CMK (cell line): ENCODE measurements around the gene C19orf25.
"Not testable (repeated sequence)": the region's sequence is repeated elsewhere in the genome, so short reads cannot be mapped to it uniquely, and the experiment has no call there.

Experiments used
- DNase-seq: peaks from one replicate; pipeline ENCODE4 v3.0.0-alpha.2; 2010; ENCODE audit warnings: low read depth

Gene C19orf25

GRCh38 chr19:1449467-1450442 is 29.3 kb downstream of the C19orf25 start, which contains the start of gene APC2:
Gene APC2 (plus strand): TSS chr19:1450121. CDS start chr19:1453002, 2,881 bp downstream.
- no peak for DNase-seq

DNA sequence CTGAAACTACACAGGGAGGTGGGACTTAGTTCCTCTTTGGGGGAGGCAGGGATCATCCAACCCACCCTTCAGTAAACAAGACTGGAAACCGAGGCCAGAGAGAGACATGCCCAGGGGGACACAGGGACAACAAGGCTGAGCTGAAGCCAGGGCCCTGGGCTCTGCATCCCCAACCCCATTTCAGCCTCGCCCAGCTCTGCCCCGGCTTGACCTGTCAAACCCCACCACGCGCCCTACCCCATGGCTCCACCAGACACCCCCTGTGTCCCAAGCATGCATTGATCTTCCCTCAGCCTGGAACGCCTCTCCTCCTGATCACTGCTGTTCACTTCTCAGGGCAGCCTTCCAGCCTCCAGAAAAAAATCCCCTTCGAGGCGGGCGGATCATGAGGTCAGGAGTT is 31.1 kb downstream of the C19orf25 start:
- DNase-seq = no peak

DNA sequence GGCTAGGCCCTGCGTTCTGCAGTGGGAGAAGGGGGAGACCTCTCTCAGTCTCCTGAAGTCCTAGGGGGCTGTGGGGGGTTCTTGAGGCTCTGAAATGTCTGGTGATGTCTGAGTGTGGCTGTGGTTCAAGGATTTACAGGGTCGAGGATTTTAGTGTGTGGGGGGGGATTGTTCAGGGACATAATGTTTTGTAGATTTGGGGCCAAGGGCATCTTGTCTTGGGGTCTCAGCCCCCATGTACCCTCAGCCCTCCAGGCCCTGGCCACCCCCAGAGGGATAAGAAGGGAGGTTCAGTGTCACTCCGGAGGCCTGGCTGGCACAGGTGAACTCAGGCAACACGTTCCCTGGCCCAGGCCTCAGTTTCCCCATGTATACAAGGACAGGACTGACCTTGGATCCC is 31.5 kb downstream of the C19orf25 start:
- DNase-seq = no peak

GRCh38 chr19:1446713-1447481 is 32.1 kb downstream of the C19orf25 start:
- no peak for DNase-seq

- no peak for DNase-seq
Measured at GRCh38 chr19:1445932-1446712, 32.9 kb downstream of the C19orf25 start.

DNA sequence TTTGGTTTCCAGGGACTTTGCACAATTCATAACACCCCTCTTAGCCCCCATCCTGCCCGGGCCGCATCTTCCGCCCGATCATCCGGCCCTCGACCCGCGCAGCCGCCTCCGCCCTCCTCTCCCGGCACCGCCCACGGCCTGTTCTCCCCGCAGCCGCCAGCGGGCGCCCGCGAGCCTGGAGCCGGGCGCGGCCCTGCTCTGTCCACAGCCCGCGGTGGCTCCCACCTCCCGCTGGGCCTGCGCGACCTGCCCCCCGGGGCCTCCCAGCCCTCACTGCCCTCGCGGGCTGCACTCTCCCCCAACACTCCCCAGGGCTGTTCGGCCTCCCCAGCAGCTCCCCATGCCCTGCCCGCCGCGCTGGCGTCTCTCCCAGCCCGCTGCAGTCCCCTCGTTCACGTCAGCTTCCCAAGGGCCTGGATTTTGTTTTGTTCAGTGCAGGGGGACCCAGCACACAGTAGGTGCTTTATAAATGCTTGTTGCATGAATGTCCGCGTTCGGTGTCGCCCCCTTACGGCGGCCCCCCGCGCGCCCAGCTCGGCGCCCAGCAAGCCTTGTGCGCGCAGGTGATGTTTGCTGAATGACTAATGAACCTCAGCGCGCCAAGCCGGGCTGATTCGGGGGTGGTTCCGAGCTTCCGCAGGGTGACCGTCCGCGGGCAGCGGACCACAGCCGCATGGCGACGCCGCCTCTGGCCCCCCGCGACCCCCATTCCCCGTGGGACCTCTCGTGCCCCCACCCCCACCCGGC is 33.7 kb downstream of the C19orf25 start:
- DNase-seq = peak; percentile 52

GRCh38 chr19:1441677-1442438 is 37.2 kb downstream of the C19orf25 start:
- no peak for DNase-seq

DNA sequence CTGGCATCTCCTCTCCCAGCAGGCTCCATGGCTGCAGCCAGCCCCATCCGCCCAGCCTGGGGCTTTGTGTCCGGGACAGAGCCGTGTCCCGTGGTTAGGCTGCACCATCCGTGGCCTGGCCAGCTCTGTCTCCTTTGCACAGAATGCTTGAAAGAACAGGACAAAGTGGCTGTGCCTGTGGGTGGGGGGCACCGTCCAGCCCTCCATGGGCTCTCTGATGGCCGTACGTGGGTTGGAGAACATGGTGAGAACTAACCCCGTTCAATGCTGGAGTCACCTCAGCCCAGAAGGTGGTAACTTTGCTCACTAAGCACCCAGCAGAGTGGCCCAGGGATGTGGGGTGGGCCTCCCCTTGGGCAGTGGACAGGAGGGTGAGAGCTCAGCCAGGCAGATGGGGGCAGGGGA is 38.0 kb downstream of the C19orf25 start:
- DNase-seq = no peak

DNA sequence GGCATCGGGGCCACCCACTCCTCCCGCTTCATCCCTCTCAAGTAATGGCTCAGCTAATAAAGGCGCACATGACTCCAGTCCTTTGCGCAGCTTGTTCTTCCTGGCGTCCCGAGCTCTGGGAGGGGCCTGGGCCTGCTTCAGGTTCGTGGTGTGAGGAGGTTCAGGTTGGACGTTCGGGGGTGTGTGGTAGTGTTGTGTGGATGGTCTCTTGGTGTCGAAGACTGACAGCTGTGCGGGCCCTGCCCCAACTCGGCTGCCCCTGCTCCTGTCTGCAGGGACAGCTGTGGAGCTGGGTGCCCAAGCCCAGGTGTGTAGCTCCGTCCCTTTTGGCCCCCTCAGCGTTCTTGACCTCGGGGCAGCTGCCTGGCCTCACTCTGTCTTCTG is 38.6 kb downstream of the C19orf25 start:
- no peak for DNase-seq

DNA sequence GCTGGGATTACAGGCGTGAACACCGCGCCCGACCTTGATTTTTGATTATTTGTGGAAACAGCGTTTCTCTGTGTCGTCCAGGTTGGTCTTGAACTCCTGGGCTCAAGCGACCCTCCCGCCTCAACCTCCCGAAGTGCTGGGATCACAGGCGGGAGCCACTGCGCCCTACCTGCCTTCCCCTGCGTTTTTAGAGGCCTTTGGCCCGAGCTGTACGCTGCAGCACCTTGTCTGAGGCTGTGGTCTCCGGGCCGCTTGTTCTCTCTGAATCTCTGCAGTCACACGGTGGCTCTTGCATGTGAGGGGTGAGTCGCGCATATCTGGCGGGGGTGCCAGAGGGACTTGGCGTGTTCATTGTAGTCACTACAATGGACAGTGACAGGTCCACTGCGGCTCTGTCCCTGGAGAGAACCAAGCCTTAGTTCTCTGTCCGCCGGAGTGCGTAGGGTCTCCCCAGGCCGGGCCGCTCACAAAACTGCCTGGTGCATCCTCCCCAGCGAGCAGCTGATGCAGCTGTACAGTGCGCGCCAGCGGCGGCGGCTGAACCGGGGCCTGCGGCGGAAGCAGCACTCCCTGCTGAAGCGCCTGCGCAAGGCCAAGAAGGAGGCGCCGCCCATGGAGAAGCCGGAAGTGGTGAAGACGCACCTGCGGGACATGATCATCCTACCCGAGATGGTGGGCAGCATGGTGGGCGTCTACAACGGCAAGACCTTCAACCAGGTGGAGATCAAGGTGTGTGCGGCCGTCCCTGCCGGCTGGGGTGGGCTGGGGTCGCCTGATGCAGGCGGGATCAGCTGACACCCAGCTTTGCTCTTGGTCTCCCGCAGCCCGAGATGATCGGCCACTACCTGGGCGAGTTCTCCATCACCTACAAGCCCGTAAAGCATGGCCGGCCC is 39.2 kb downstream of the C19orf25 start:
- not testable (repeated sequence) for DNase-seq

- DNase-seq = no peak
Measured at GRCh38 chr19:1438933-1439354, 40.1 kb downstream of the C19orf25 start.

GRCh38 chr19:1438035-1438932 is 40.7 kb downstream of the C19orf25 start, which contains the start of gene RPS15:
Gene RPS15 (plus strand): TSS chr19:1438396. CDS start chr19:1438426, 30 bp downstream.
- peak; percentile 93 for DNase-seq

- DNase-seq = no peak
Measured at GRCh38 chr19:1437609-1438008, 41.4 kb downstream of the C19orf25 start.

DNA sequence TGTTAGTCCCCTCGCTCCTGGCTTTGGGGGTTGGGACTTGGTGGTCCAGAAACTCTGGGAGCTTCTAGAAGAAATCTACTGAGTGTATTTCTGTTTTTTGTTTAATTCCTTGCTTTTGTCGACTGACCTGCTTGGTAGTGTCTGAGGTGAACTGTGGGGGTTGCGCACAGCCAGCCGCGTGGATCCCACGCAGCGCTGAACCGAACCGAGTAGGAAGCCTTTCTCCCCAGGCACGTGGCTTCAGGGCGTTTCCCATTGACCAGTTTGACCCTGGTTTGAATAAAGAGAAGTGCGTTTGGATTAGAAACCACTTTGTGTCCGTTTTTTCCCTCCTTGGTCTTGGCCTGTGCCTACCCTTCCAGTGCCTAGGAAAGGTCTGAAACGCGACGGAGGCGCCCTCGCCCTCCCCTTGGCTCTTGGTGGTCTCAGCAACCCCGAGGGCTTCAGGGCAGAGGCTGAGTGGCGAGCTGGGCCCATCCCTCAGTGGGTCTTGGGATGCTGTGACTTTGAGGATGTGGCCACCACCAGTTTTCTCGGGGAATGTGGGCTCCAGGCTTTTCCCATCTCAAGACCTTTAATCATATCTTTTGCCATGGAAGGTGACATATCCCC is 43.5 kb downstream of the C19orf25 start:
- no peak for DNase-seq

- DNase-seq = no peak
Measured at GRCh38 chr19:1434577-1435060, 44.4 kb downstream of the C19orf25 start.

DNA sequence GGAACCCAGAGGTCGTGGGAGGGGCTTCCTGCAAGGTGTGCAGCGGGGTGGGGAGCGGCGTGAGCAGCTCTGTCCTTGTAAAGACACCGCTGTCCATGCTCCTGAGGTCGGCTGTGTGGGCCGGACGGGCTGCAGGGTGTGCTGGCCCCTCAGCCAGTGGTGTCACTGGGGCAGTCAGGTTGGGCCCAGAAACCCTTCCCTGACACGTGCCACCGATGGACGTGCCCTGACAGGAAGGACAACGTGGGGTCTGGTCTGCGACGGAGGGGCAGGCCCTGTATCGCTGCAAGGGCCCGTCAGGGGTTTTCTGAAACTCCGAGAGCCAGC is 45.0 kb downstream of the C19orf25 start:
- DNase-seq = no peak

- no peak for DNase-seq
Measured at GRCh38 chr19:1433119-1434039, 45.6 kb downstream of the C19orf25 start.
